NB4 (cell line): ENCODE results near the gene LCP1.

Experiments used
- DNase-seq: peaks from one replicate; pipeline ENCODE4 v3.0.0; 2010; ENCODE audit warnings: low read depth
- H3K4me3 ChIP-seq: one replicate; pipeline ENCODE4 v1.5.1; 2011; ENCODE audit warnings: mild to moderate bottlenecking, low read depth, low read length, moderate library complexity
- MAX ChIP-seq: IDR thresholded peaks from 2 replicates; pipeline ENCODE4 v1.6.1; 2011; ENCODE audit warnings: low read depth, low read length
- MYC ChIP-seq: IDR thresholded peaks from 2 replicates; pipeline ENCODE4 v1.6.1; 2011; ENCODE audit warnings: low read depth, low read length
- POLR2A ChIP-seq: IDR thresholded peaks from 2 replicates; pipeline ENCODE4 v1.6.1; 2011; ENCODE audit warnings: mild to moderate bottlenecking; ENCODE audit not compliant: insufficient read length; ENCODE audit errors: extremely low read depth
- TF ChIP-seq, protein P1 (sequence below): IDR thresholded peaks from one replicate; pipeline ENCODE4 v1.5.1; 2012; ENCODE audit warnings: low read depth, low read length

Gene LCP1

DNA sequence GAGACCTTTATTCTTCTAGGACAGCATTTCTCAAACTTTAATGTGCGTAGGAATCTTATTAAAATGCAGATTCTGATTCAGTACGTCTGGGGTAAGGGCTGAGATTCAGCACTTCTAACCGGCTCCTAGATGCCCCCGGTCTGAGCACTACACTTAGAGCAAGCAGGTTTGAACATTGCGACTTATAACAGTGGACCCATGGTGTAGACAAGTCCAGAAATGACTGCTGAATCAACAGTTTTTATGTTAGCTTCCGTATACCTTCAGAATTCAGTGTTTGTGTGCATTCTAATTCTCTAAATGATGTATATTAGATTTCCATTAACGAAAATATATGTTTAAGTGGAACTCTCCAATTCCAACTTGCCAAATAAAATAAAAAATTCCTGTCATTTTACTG lies 59.7 kb downstream of the LCP1 start:
- TF ChIP-seq MYC, result no peak
- TF ChIP-seq, protein P1, sequence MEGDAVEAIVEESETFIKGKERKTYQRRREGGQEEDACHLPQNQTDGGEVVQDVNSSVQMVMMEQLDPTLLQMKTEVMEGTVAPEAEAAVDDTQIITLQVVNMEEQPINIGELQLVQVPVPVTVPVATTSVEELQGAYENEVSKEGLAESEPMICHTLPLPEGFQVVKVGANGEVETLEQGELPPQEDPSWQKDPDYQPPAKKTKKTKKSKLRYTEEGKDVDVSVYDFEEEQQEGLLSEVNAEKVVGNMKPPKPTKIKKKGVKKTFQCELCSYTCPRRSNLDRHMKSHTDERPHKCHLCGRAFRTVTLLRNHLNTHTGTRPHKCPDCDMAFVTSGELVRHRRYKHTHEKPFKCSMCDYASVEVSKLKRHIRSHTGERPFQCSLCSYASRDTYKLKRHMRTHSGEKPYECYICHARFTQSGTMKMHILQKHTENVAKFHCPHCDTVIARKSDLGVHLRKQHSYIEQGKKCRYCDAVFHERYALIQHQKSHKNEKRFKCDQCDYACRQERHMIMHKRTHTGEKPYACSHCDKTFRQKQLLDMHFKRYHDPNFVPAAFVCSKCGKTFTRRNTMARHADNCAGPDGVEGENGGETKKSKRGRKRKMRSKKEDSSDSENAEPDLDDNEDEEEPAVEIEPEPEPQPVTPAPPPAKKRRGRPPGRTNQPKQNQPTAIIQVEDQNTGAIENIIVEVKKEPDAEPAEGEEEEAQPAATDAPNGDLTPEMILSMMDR, result no peak
- no peak for TF ChIP-seq POLR2A
- no peak for TF ChIP-seq MAX
- DNase-seq, result no peak
- no peak overlapping the region for H3K4me3 ChIP-seq

GRCh38 chr13:46121597-46122163 lies 60.3 kb downstream of the LCP1 start:
- no peak for DNase-seq
- no peak overlapping the region for H3K4me3 ChIP-seq
- TF ChIP-seq MYC (no peak), POLR2A (no peak), MAX (no peak)
- TF ChIP-seq, protein P1, result no peak

- no peak for DNase-seq
- TF ChIP-seq MYC, result no peak
- no peak for TF ChIP-seq MAX
Observed at GRCh38 chr13:46121033-46121432, 60.9 kb downstream of the LCP1 start.

GRCh38 chr13:46119883-46120614 lies 61.9 kb downstream of the LCP1 start:
- no peak for DNase-seq
- TF ChIP-seq MAX (no peak), POLR2A (no peak), MYC (no peak)
- TF ChIP-seq, protein P1, result no peak
- no peak overlapping the region for H3K4me3 ChIP-seq

More at GRCh38 chr13:46121033-46121432, 60.9 kb downstream of the LCP1 start:
- no peak overlapping the region for H3K4me3 ChIP-seq

- TF ChIP-seq MAX, result no peak
- no peak for TF ChIP-seq POLR2A
- TF ChIP-seq MYC, result no peak
- TF ChIP-seq, protein P1, result no peak
- no peak for DNase-seq
- no peak overlapping the region for H3K4me3 ChIP-seq
Observed at GRCh38 chr13:46116653-46117502, 65.1 kb downstream of the LCP1 start.
